ENCODE results near the gene SPECC1L.

The SPECC1L gene

DNA sequence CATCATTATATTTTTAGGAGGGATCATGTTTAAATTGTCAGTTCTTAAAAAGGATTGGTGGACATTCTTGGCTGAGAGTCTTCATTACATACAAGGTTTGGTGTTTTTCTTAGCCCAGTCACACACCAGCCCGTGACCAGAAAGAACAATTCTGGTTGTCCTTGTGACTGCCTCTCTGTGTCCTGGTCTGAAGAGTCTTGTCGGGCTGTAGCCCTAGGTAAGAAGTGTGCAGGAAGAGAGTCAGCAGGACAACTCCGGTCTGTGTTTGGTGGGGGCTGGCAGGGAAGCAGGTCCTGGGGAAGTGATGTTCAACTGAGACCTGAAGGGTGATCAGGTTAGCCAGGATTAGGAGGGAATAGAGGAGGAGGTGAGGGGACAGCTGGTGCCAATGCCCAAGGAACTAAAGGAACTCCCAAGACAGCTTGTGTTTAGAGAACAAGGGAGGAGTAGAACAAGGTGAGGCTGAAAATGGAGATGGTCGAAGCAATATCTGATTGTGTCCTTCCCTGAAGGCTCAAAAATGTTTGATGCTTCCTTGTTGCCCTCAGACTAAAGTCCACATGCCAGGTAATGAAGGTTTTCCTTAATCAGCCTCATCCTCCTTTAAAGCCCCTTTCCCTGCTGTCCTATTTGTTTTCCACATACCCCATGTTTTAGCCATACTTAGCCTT is 91.5 kb downstream of the SPECC1L start:
- no peak for DNase-seq (ENCODE audit: low read depth in 2 of 2)

DNA sequence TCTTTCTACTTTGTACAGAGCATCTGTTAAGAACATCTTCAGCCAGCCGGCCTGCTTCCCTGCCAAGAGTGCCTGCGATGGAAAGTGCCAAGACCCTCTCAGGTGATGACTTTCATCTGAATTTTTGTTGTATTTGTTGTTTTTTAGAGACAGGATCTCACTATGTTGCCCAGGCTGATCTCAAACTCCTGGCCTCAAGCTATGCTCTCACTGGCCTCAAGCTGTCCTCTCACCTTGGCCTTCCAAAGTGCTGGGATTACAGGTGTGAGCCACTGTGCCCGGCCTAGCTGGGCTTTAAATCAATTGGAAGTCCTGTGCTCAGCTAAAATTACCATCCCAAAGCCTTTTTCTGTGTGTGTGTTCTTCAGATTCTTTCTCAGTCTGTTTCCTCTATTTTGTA is 92.6 kb downstream of the SPECC1L start:
- no peak for DNase-seq (ENCODE audit: low read depth in 2 of 2)

DNA sequence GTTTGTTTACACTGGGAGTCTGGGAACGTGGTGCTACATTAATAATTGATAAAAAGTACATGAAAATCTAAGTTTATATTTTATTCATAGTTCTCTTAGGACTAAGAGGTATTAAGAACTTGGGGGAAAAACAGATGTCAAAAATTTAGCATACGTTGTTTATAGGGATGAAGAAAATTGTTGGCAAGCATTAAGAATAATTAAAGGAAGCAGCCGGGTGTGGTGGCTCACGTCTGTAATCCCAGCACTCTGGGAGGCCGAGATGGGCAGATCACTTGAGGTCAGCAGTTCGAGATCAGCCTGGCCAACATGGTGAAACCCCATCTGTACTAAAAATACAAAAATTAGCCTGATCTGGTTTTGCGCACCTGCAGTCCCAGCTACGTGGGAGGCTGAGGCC is 96.1 kb downstream of the SPECC1L start:
- no peak for DNase-seq (ENCODE audit: low read depth in 2 of 2)

GRCh38 chr22:24367841-24368240 is 97.2 kb downstream of the SPECC1L start:
- no peak for DNase-seq (ENCODE audit: low read depth in 2 of 2)

GRCh38 chr22:24370401-24370800 is 99.8 kb downstream of the SPECC1L start:
- no peak for DNase-seq (ENCODE audit: low read depth in 2 of 2)

GRCh38 chr22:24376002-24376401 is 105.4 kb downstream of the SPECC1L start:
- DNase-seq (ENCODE audit: low read depth in 2 of 2): no peak

DNA sequence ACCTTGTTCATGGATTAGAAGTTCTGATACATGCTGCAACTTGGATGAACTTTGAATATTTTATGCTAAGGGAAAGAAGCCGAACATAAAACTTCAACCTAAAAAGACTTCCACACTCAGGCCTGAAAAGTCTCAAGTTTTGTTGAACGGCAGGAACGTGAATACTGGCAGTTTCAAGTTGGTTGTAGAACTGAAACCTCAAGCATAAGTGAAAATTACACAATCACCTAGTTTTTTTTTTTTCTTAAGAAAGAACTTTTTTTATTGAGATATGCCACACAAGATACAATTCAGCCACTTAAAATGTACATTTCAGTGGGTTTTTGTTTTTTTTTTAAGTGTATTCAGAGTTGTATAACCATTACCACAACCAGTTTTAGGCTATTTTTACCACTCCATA is 106.0 kb downstream of the SPECC1L start:
- no peak for DNase-seq (ENCODE audit: low read depth in 2 of 2)

GRCh38 chr22:24379536-24379935 is 108.9 kb downstream of the SPECC1L start:
- no peak for DNase-seq (ENCODE audit: low read depth in 2 of 2)

DNA sequence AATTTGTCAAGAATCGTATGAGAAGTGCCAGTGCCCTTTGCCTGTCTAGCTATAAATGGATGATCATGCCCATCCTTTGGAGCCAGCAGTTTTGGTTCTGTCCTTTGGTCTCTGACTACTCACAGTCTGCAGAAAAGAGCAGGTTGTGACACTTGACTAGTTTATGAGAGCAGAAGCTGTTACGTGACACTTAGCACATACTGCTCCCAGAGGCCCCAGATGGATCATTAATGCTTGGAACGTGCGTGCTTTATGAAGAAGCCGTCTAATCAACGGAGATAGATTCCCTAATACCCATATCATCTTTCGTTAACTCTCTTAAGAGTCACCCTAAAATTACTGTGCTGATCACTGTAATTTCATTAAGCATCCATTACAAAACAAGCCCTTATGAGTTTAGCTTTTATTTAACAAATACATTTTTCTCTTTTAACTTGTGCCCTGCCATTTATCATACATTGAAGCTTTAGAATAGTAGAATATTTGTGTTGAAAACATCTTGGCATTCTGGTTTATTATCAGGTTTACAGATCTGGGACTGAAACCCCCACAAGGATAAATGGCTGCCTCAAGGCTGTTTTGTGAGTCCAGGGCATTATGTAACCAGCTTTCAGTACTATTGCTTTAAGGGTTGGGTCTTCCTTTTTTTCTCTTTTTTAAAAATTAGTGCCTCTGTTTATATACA is 109.7 kb downstream of the SPECC1L start:
- no peak for DNase-seq (ENCODE audit: low read depth in 2 of 2)

DNA sequence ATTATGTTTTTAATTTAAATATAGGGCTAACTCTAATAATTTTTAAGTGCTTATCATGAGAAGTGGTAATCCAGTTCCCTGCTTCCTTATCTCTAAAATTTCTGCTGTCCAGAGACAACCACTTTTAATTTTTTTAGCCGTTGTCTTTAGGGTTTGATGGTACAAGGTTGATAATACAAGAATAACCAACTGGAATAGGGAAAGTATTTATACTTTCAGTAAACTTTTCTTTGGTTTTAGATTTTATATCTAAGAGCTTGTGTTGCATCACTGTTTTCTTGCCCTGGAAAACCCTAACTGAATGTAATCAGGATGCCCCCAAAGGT is 110.2 kb downstream of the SPECC1L start:
- no peak for DNase-seq (ENCODE audit: low read depth in 2 of 2)

GRCh38 chr22:24383061-24383460 is 112.4 kb downstream of the SPECC1L start:
- no peak for DNase-seq (ENCODE audit: low read depth in 2 of 2)

DNA sequence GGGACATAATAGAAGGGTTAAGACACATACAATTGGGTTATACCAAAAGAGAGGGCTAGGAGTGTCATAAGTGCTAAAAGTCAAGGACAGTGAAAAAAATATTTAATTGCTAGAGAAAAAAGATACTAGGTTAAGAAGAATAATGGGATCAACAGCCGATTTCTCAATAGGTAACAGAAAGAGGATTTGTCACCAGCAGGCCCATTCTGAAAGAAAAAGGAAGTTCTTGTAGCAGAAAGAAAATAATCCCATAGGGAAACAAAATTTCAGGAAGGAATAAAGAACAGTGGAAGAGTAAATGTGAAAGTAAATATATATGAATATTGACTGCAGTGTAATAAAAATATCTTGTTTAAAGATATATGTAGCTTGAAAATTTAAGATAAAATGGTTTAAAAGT is 113.5 kb downstream of the SPECC1L start:
- no peak for DNase-seq (ENCODE audit: low read depth in 2 of 2)

DNA sequence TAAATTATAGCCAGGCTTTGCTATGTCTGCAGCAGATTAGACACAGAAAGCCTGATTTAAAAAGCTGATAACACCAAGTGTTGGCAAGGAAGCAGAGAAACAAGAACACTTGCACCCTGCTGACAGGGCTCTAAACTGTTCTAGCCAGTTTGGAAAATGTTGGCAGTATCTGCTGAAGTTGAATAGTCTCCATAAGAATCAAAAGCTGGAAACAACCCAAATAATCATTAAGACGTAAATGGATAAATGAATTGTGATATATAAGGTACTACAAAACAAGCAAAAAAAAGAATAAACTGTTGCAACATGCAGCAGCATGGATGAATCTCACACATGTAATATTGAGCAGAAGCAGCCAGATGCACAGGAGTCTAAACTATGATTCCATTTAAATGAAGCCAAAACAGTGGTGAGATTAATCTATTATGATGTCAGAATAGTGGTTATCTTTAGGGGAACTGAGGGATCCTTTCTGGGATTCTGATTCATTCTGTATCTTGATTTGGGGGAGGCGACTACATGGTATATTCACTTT is 116.4 kb downstream of the SPECC1L start:
- no peak for DNase-seq (ENCODE audit: low read depth in 2 of 2)

GRCh38 chr22:24389680-24390079 is 119.0 kb downstream of the SPECC1L start:
- DNase-seq (ENCODE audit: low read depth in 2 of 2): no peak

DNA sequence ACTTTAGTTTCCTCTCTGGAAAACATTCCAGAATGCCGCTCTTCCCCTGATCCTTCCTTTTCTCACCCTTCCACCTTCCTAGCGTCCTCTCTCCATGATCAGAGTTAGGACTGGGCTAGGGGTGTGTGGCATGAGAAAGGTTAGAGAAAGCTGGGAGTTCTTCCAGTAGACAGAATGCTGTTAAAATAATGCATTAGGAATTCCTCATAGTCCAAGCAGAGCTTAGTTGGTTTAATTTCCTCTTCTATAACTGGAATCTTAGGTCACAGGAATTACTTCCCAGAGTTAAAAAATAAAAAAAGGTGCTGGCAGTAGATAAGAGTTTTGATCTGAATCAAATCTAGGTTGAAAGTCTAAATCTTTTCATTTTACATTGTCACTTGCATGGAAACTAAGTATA is 119.5 kb downstream of the SPECC1L start:
- no peak for DNase-seq (ENCODE audit: low read depth in 2 of 2)

- no peak for DNase-seq (ENCODE audit: low read depth in 2 of 2)
These were observed 119.9 kb downstream of the SPECC1L start for GRCh38 chr22:24390576-24390975.

DNA sequence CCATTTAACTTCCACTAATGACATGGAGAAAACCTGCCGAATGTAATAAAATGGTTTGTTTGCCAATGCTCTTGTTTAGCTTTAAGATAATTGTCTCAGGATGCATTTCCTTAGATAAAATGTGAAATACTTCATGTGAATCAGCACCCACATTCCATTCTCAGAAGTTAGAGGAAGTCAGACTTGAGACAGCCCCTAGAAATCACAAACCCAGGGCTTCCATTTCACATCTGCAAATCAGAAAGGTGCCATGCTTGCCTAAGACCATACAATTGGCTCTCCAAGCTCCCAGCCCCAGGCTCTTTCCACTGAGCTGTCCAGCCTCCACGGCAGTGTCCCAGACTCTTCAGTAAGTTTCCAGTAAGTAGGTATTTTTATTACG is 121.2 kb downstream of the SPECC1L start:
- no peak for DNase-seq (ENCODE audit: low read depth in 2 of 2)

DNA sequence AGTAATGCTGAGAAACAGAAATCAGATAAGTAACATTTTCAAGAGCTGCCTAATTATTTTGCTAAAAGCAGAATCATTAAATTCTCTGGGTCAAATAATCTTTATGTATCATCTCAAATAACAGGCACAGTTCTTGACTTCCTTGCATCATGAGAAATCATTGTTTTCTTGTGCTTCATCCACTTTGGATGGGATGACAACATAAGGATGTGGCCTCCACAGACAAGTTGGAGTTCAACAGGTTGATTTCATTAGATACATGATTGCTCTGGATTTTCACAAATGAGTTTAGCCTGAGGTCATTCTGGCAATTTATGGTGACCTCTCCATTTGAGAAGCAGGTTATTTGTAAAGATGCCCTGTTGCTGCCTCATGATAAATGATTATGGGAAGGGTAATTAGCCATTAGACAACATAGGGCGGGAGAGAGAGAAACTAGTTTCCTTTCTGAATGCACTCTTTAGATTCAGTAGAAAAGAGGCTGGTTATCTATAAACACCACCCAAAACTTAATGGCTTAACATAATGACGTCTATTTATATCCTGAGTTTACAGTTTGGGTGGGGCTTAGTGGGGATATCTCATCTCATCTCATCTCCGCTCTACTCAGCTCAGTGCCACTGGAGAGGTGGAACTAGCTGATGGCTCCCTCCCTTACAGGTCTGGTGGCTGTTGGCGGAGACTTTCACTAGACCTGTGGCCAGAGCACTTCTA is 121.7 kb downstream of the SPECC1L start:
- DNase-seq (ENCODE audit: low read depth in 2 of 2): no peak

GRCh38 chr22:24393012-24393559 is 122.5 kb downstream of the SPECC1L start:
- DNase-seq (ENCODE audit: low read depth in 2 of 2): no peak

DNA sequence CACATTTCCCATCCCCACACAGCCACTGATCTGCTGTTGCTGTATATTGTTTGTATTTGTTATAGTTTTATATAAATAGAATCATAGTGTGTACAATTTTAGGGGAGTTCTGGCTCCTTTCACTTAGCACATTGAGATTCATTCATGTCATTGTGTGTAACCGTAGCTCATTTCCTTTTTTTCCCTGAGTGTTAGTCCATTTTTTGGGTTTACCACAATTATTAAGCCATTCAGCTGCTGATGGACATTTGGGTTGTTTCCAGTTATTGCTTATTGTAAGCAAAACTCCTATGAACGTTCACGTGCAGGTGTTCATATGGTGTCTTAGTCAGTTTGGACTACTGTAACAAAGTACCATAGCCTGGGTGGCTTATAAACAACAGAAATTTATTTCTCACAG is 123.2 kb downstream of the SPECC1L start:
- no peak for DNase-seq (ENCODE audit: low read depth in 2 of 2)

- DNase-seq (ENCODE audit: low read depth in 2 of 2): no peak
These were observed 123.6 kb downstream of the SPECC1L start for GRCh38 chr22:24394254-24394653.

DNA sequence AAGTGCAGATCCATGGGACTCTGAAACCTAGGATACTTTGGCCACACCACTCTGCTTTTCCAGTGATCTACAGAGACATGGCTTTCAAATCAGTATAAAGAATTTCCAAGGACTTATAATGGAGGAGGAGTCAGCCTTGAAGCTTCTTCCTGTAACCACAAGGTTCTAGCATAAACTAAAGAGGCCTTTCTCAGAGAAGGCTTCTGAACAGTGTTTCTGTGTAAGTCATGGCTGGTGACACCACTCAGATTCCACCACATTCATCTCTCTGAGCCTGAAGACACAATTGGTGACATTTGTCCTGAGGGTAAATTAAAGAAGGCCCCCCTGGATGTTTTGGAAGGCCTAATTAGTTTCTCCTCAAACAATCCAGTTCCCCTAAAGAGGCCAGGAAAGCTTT is 127.8 kb downstream of the SPECC1L start:
- DNase-seq (ENCODE audit: low read depth in 2 of 2): no peak
